GM19035 (cell line): Measurements from ENCODE around the gene XPA.
"Not testable (repeated sequence)": the region's sequence is repeated elsewhere in the genome, so short reads cannot be mapped to it uniquely, and the experiment has no call there.

Experiments
- ATAC-seq: cut with Tn5 transposase; IDR thresholded peaks from one replicate; pipeline ENCODE4 v1.9.1; 2021; ENCODE audit not compliant: unreplicated experiment

Gene XPA

DNA sequence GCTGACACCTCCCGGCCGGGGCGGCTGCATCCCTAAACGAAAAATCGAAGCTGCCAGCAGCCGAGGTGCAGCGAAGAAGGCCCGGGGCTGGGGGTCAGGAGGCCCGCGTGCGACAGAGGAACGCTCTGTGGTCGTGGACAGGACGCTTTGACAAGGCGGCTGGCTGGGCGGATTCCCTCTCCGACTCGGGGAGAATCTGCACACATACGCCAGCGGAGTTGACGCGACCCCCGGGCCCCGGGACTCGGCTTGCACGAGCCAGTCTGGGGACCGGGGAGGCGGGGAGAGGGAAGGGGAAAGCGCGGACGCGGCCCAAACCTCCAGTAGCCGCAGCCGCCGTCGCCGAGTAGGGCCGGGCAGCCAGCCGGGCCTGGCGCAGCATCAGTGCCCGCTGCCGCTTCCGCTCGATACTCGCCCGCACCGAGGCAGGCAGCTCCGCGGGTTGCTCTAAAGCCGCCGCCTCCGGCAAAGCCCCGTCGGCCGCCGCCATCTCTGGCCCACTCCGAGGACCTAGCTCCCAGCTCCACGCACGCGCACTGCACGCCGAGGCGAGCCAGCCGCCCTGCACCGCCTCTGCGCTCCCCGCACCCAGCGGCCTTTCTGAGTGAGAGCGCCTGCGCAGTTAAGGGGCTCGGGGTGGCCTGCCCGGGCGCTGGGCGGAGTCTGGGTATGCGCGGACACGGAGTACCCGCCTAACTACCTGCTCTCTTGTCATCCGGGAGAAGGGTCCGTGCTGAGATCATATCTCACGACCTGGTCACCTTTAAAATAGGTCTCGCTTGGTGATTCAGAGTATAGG, at the start of gene XPA:
Gene XPA (minus strand): TSS at position 538 of the 799 bp plus-strand sequence. CDS start 48 bp downstream, at position 490.
- peak; percentile 90 for ATAC-seq

- ATAC-seq, result no peak
These were observed 47.9 kb upstream of the XPA start for GRCh38 chr9:97744710-97745708.

DNA sequence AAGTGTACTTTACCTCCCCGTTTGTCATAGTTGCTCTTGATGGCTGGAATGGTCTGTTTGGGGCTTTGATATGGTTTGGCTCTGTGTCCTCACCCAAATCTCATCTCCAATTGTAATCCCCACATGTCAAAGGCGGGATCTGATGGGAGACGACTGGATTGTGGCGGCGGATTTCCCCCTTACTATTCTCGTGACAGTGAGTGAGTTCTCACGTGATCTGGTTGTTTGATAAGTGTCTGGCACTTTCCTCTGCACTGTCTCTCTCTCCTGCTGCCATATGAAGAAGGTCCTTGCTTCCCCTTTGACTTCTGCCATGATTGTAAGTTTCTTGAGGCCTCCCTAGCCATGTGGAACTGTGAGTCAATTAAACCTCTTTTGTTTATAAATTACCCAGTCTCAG, 46.9 kb upstream of the XPA start:
- ATAC-seq, result not testable (repeated sequence)

- ATAC-seq, result no peak
These were observed 45.4 kb upstream of the XPA start for GRCh38 chr9:97742545-97742944.

DNA sequence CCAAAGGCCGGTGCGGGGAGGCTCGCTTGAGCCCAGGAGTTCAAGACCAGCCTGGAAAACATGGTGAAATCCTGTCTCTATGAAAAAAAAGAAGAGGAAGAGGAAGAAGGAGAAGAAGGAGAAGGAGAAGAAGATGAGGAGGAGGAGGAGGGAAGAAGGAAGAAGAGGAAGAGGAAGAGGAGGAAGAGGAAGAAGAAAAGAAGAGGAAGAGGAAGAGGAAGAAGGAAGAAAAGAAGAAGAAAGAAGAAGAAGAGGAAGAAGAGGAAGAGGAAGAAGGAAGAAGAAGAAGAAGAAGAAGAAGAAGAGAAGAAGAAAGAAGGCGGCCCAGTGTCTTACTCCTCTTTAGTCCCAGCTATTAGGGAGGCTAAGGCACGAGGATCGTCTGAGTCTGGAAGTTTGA, 44.8 kb upstream of the XPA start:
- ATAC-seq, result no peak

DNA sequence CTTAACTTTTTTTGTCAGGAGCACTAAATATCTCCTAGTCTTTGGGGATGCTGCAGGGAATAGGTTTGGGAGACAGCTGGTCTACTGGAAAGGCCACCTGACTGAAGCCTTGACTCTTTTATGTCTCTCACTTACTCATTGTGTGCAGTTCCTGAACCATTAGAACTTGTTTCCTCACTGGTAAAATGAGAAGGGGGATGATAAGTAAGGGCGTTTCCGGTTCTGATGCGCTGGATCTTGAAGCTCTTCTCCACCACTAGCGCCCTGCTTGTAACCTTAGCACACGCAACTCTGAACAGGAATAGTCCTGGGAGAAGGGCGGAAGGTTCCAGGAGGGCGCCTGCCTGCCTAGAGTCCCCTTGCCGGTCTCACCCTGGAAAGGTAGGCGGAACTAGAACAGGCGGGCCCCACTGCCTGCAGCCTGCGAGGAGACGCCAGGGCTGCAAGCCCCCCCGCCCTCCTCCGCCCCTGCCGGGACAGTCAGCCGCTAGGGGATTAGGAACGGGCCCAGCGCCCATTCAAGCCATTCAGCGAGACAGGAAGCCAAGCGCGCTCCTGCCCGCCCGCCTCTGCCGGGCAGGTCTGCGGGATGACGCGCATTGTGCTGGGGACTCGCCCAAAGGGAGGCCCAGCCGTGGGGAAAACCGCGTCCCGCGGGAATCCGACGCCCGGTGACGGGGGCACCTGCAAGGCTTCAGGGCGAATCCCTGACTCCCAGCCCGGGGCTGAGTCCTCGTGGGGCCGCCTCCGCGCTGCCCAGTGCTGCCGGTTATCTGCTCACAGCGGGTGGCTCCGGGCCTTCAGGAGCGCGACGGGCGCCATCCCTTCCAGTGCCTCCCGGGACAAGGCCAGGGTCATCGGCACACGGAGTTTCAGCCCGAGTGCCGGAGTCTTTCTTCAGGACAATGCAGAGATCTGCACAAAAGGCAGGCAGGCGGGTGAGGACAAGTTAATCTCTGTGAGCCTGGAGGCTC, 44.0 kb upstream of the XPA start:
- no peak for ATAC-seq

GRCh38 chr9:97737429-97737828, 40.3 kb upstream of the XPA start:
- ATAC-seq, result no peak

DNA sequence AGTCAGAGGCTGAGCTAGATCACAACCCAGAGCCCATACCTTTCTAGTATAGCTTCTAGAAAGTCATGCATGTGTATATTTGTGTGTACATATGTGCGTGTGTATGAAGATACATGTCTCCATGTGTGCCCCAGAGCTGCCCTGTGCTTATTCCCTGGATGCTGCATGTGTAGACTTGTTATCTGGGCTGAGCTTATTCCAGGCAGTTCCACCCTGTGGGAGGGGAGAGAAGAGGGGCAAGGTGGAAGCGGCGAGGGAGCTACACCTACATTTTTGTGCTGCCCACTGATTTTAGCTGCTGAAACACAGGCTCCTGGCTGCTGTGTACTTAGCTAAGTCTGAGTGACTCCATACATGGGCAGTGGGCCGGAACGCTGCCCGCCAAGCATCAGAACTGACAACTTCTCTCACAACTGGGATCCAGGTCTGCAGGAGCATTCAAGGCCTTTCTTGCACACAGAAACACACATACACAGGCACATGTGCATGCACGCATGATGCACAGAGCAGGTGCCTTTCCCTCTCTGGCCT, 38.0 kb upstream of the XPA start:
- ATAC-seq, result no peak

DNA sequence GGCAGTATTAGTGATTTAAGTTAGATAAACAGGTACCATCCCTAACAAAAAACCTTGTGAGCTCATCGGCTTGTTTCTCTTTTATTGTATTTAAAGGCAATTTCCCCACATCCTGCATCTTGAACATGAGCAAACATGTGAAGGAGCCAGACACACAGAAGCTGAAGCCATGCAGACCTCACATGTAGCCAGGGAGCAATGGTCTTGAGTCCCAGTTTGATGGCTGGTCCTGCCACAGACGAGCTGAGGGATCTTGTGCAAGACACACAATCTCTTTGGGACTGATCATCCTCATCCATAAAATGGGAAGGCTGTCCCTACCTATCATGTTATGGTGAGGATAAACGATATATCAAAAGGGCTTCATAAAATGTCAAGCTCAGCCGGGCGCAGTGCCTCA, 29.6 kb upstream of the XPA start:
- ATAC-seq, result no peak

- ATAC-seq, result no peak
These were observed 26.7 kb upstream of the XPA start for GRCh38 chr9:97723819-97724218.

DNA sequence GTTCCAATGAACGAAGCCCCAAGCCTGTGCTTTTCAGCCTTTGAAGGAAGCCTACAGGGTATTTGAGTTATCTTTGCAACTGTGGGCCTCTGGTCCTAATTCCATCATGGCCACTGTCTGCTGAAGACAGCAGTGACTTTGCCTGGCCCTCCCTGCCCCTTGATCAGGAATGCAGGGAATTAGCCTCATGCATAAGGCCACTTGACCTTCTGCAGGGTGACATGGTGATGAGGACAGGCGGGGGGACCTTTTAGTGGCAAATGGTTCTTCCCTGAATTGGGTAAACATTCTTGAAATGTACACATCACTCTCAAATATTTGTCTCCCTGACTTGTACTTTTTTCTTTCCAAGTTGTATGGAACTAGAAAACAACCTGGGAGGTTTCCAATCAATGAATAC, 25.2 kb upstream of the XPA start:
- no peak for ATAC-seq

DNA sequence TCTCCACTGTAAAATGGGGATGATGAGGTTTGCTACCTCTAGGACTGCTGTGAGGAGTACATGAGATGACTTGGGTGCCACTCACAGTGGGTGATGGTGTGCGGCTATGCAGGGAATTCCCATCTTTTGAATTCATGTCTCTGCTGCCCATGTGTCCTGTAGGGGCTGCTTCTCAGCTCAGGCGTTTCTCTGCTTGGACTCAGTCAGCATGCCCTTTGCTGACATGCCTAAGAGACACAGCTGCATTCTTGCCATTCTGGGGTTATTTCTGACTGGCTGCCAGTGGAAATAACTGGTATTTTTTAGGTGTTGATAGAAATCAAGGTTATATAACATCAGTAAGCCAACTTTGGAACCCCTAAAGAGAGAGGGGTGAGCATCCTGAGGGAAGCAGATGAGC, 24.3 kb upstream of the XPA start:
- no peak for ATAC-seq

GRCh38 chr9:97717866-97718265, 20.7 kb upstream of the XPA start:
- ATAC-seq, result no peak

DNA sequence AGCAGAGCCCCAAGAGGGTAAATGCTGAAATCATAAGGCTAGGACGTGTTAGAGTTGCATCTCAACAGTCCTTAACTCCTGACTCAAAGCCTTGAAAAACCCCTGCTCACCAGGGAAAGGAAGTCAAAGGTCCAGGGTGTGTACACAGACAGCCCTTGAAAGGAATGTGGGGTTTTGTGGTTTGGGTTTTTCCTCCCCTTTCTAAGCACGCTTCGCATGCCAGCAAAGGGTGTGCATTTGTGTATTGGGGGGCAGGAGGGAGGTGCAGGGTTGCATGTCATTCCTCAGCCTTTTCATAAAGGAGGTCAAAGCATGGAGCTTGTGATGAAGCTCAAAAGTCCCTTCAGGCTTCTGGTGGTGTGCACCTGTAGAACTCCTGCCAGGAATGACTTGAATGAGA, 17.3 kb upstream of the XPA start:
- ATAC-seq, result no peak

GRCh38 chr9:97711223-97711626, 14.1 kb upstream of the XPA start:
- ATAC-seq, result no peak

DNA sequence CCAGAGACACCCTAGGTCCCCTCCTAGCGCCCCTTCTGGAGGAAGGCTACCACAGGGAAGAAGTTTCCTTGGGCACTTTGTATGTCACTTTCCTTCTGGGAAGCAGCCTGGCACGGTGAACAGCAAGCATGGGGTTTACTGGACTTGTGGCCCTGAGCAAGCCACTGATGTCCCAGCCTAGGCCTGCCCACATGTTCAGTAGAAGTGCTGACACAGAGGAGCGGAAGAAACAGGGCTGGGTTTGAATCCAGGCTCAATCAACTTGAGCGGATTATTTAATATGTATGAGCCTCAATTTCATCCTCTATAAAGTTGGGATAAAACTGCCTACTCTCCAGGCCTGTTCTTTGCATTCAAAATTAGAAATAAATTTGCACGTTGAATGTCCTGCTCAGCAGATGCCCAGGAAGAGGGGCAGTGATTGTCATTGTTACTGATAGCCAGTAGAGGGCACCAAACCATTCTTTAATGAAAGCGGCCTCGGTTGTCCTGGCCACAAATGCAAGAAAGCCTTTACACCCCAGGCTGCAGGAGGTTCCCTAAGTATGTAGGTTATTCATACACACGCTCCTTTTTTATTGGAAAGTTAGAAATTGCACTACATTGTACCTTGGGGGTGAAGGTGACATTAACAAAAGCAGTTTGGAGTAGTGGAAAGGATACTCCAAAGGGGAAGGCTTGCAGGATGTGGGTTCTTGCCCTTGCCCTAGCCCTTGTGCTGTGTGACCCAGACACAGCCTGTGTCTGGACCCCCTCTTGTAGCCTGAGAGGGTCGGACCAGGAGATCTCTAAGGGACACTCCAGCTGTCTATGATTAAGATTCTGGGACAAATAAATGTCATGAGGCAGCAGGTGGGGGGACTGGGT, 13.4 kb upstream of the XPA start:
- no peak for ATAC-seq

- ATAC-seq, result no peak
These were observed 9.1 kb upstream of the XPA start for GRCh38 chr9:97706246-97706645.

DNA sequence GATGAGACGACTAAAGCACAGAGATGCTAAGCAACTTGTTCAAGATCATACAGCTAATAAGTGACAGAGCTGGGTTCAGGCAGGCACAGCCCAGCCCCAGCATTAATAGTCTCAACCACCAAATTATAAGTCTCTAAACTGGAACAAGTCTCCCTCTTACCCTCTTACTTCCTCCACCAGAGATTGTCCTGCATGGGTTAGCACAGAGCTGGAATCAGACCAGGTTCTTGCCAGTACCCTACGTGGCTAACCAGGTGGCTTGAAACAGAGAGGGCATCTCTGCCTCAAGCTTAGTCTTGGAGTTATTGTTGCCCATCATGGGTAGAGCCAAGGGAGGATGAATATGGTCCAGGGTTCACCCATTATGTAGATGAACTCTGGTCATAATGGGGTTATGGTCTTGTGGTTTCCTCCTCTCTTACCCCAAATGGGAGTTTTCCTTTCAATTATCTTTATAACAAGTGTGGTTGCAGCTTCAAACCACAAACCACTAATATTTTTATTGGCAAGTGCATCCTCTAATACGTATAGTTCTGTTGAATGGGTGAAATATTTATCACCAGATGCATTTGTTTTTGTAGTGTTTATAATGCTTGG, 8.3 kb upstream of the XPA start:
- no peak for ATAC-seq

DNA sequence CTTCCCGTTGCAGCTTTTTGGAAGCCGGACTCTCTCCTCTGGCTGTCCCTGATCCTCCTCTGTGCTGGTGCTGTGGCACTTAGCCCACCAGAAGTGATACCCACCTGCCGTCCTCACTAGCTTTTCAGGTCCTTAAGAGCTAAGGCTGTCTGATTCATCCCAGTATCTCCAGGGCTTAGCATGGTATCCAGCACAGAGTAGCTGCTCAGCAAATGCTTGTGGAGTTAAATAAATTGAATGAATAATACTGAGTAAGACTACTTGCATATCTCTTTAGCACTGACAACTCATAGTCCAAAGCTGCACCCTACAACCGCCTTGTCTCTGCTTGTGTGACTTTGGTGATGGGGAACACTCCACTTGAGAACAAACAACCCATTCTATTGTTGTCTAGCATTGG, 7.7 kb upstream of the XPA start:
- no peak for ATAC-seq
